SK-N-SH treated with all-trans-retinoic acid at 6 μM for 48 hours (cell line): ENCODE measurements around the gene ZCCHC17.

ENCODE experiments used
- ATAC-seq: fragments of 200-7000 bp; cut with Tn5 transposase; 3 replicates; pipeline ENCODE4 v1.9.1; 2020; ENCODE audit warnings: mild to moderate bottlenecking, moderate library complexity
- ARNTL ChIP-seq: fragments of 450-650 bp; formaldehyde crosslinking; IDR thresholded peaks from 2 replicates; pipeline ENCODE4 v1.5.0; 2020; ENCODE audit warnings: low read depth, mild to moderate bottlenecking, moderate library complexity, borderline replicate concordance
- BACH2 ChIP-seq: fragments of 250-450 bp; sonication (Bioruptor Pico); IDR thresholded peaks from 2 replicates; pipeline ENCODE4 v1.9.0; 2021; ENCODE audit warnings: mild to moderate bottlenecking, borderline replicate concordance
- CSDC2 ChIP-seq: fragments of 250-450 bp; sonication (Bioruptor Pico); IDR thresholded peaks from 2 replicates; pipeline ENCODE4 v1.5.0; 2020; ENCODE audit warnings: mild to moderate bottlenecking, moderate library complexity
- ESRRG ChIP-seq: fragments of 250-450 bp; sonication (Bioruptor Pico); IDR thresholded peaks from 2 replicates; pipeline ENCODE4 v1.6.1; 2021; ENCODE audit warnings: mild to moderate bottlenecking
- ISL1 ChIP-seq: fragments of 250-450 bp; sonication (Bioruptor Pico); IDR thresholded peaks from 2 replicates; pipeline ENCODE4 v2.1.2; 2022; ENCODE audit warnings: mild to moderate bottlenecking, moderate library complexity
- PPARA ChIP-seq: fragments of 250-450 bp; sonication (Bioruptor Pico); IDR thresholded peaks from 2 replicates; pipeline ENCODE4 v1.5.0; 2020; ENCODE audit warnings: mild to moderate bottlenecking, borderline replicate concordance
- RARB ChIP-seq: fragments of 250-450 bp; sonication (Bioruptor Pico); IDR thresholded peaks from 2 replicates; pipeline ENCODE4 v1.8.0; 2021; ENCODE audit warnings: mild to moderate bottlenecking, moderate library complexity
- SNAI2 ChIP-seq: fragments of 250-450 bp; sonication (Bioruptor Pico); IDR thresholded peaks from 2 replicates; pipeline ENCODE4 v1.5.0; 2020; ENCODE audit warnings: mild to moderate bottlenecking, moderate library complexity
- TCF4 ChIP-seq: fragments of 250-450 bp; sonication (Bioruptor Pico); IDR thresholded peaks from 2 replicates; pipeline ENCODE4 v1.8.0; 2021; ENCODE audit warnings: mild to moderate bottlenecking, moderate library complexity, borderline replicate concordance
- ZC3H10 ChIP-seq: fragments of 250-450 bp; sonication (Bioruptor Pico); IDR thresholded peaks from 2 replicates; pipeline ENCODE4 v1.5.1; 2021; ENCODE audit warnings: mild to moderate bottlenecking, moderate library complexity
- ZFP30 ChIP-seq: fragments of 450-650 bp; formaldehyde crosslinking; IDR thresholded peaks from 2 replicates; pipeline ENCODE4 v1.5.0; 2022; ENCODE audit warnings: mild to moderate bottlenecking, moderate library complexity
- ZNF565 ChIP-seq: fragments of 450-650 bp; formaldehyde crosslinking; conservative IDR thresholded peaks from 2 replicates; pipeline ENCODE4 v1.5.0; 2020; ENCODE audit warnings: low read depth, mild to moderate bottlenecking, moderate library complexity
- ZNF8 ChIP-seq: fragments of 450-650 bp; formaldehyde crosslinking; IDR thresholded peaks from 2 replicates; pipeline ENCODE4 v1.5.0; 2020; ENCODE audit warnings: mild to moderate bottlenecking, moderate library complexity
- TF ChIP-seq, protein P1 (sequence below): fragments of 250-450 bp; sonication (Bioruptor Pico); IDR thresholded peaks from 2 replicates; pipeline ENCODE4 v1.5.1; 2020; ENCODE audit warnings: low read depth, mild to moderate bottlenecking, moderate library complexity
- TF ChIP-seq, protein P2 (sequence below): fragments of 250-450 bp; sonication (Bioruptor Pico); IDR thresholded peaks from 2 replicates; pipeline ENCODE4 v1.5.0; 2020; ENCODE audit warnings: mild to moderate bottlenecking, moderate library complexity
- TF ChIP-seq, protein P3 (sequence below): fragments of 250-450 bp; sonication (Bioruptor Pico); IDR thresholded peaks from 2 replicates; pipeline ENCODE4 v1.5.1; 2021; ENCODE audit warnings: mild to moderate bottlenecking, moderate library complexity
- TF ChIP-seq, protein P4 (sequence below): fragments of 250-450 bp; sonication (Bioruptor Pico); IDR thresholded peaks from 2 replicates; pipeline ENCODE4 v1.8.0; 2021; ENCODE audit warnings: low read depth, mild to moderate bottlenecking, moderate library complexity, borderline replicate concordance
- TF ChIP-seq, protein P5 (sequence below): fragments of 250-450 bp; sonication (Bioruptor Pico); IDR thresholded peaks from 2 replicates; pipeline ENCODE4 v1.8.0; 2020; ENCODE audit warnings: mild to moderate bottlenecking, moderate library complexity, borderline replicate concordance

Gene ZCCHC17

DNA sequence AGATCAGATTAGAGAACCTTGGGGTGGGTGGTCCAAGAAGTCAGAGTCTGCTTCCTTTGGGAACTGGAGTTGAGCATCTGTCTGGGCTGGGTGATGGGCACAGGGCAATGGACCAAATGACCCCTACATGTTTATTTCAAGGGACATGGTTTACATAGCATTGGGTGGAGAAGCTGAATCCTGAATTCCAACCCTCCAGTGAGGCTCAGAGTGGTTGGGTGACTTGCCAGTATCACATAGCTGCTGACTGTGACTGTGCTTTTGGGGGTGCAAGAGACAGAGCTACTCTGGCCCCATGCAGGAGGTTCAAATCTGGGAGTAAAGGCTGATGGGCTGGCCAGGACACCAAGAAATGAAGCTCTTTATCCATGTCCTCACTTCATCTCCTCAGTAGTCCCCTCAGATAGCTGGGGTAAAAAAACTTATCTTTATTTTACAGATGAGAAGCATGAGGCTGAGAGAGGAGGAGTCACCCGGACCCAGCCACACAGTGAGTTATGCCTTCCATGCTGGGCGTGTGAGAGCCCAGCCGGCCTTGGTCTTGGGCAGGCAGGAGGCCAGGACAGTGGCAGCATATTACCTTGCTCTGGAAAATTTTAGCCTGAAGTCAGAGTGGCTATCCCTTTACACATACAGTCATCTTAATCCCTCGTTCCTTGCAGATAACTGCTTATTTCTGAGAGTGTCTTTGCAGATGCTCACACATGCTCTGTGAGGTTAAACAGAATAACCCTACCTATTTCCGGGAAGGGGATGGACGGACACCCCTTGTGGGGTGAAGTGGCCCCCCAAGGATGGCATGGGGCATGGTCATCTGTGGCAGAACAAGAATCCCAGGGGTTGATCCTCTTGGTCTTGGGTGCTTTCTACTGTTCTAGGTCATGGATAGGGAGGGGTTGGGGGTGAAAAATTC, 113.4 kb downstream of the ZCCHC17 start (continued):
- TF ChIP-seq ZNF565 (no peak), ISL1 (CRISPR knock-in tag) (no peak)

DNA sequence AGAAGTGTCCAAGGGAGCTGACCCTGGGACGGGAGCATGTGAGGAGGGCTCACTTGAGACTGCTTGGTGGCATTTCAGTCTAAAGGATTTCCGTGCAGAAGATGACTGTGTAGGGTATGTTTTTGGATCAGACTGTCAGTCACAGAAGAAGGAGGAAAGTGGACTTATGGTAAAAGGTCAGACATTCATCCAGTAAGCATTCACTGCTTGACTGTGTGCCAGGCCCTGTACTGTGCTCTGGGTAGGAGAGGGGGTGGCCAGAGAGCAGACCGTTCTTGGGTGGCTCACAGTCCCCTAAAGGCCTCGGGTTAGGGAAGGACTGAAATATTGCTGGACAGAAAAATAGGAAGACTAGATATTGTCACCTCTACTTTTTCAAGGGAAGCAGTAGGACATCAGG, 114.0 kb downstream of the ZCCHC17 start:
- TF ChIP-seq PPARA, result no peak
- TF ChIP-seq ARNTL (CRISPR knock-in tag), result no peak
- TF ChIP-seq, protein P1, sequence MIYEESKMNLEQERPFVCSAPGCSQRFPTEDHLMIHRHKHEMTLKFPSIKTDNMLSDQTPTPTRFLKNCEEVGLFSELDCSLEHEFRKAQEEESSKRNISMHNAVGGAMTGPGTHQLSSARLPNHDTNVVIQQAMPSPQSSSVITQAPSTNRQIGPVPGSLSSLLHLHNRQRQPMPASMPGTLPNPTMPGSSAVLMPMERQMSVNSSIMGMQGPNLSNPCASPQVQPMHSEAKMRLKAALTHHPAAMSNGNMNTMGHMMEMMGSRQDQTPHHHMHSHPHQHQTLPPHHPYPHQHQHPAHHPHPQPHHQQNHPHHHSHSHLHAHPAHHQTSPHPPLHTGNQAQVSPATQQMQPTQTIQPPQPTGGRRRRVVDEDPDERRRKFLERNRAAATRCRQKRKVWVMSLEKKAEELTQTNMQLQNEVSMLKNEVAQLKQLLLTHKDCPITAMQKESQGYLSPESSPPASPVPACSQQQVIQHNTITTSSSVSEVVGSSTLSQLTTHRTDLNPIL (CRISPR knock-in tag), result no peak
- TF ChIP-seq, protein P2, sequence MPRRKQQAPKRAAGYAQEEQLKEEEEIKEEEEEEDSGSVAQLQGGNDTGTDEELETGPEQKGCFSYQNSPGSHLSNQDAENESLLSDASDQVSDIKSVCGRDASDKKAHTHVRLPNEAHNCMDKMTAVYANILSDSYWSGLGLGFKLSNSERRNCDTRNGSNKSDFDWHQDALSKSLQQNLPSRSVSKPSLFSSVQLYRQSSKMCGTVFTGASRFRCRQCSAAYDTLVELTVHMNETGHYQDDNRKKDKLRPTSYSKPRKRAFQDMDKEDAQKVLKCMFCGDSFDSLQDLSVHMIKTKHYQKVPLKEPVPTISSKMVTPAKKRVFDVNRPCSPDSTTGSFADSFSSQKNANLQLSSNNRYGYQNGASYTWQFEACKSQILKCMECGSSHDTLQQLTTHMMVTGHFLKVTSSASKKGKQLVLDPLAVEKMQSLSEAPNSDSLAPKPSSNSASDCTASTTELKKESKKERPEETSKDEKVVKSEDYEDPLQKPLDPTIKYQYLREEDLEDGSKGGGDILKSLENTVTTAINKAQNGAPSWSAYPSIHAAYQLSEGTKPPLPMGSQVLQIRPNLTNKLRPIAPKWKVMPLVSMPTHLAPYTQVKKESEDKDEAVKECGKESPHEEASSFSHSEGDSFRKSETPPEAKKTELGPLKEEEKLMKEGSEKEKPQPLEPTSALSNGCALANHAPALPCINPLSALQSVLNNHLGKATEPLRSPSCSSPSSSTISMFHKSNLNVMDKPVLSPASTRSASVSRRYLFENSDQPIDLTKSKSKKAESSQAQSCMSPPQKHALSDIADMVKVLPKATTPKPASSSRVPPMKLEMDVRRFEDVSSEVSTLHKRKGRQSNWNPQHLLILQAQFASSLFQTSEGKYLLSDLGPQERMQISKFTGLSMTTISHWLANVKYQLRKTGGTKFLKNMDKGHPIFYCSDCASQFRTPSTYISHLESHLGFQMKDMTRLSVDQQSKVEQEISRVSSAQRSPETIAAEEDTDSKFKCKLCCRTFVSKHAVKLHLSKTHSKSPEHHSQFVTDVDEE (CRISPR knock-in tag), result no peak
- TF ChIP-seq, protein P3, sequence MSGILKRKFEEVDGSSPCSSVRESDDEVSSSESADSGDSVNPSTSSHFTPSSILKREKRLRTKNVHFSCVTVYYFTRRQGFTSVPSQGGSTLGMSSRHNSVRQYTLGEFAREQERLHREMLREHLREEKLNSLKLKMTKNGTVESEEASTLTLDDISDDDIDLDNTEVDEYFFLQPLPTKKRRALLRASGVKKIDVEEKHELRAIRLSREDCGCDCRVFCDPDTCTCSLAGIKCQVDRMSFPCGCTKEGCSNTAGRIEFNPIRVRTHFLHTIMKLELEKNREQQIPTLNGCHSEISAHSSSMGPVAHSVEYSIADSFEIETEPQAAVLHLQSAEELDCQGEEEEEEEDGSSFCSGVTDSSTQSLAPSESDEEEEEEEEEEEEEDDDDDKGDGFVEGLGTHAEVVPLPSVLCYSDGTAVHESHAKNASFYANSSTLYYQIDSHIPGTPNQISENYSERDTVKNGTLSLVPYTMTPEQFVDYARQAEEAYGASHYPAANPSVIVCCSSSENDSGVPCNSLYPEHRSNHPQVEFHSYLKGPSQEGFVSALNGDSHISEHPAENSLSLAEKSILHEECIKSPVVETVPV (CRISPR knock-in tag), result no peak
- no peak for TF ChIP-seq ZNF8 (CRISPR knock-in tag)
- TF ChIP-seq ZFP30 (CRISPR knock-in tag), result no peak
- TF ChIP-seq, protein P4, sequence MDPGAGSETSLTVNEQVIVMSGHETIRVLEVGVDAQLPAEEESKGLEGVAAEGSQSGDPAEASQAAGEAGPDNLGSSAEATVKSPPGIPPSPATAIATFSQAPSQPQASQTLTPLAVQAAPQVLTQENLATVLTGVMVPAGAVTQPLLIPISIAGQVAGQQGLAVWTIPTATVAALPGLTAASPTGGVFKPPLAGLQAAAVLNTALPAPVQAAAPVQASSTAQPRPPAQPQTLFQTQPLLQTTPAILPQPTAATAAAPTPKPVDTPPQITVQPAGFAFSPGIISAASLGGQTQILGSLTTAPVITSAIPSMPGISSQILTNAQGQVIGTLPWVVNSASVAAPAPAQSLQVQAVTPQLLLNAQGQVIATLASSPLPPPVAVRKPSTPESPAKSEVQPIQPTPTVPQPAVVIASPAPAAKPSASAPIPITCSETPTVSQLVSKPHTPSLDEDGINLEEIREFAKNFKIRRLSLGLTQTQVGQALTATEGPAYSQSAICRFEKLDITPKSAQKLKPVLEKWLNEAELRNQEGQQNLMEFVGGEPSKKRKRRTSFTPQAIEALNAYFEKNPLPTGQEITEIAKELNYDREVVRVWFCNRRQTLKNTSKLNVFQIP, result no peak
- no peak for ATAC-seq

DNA sequence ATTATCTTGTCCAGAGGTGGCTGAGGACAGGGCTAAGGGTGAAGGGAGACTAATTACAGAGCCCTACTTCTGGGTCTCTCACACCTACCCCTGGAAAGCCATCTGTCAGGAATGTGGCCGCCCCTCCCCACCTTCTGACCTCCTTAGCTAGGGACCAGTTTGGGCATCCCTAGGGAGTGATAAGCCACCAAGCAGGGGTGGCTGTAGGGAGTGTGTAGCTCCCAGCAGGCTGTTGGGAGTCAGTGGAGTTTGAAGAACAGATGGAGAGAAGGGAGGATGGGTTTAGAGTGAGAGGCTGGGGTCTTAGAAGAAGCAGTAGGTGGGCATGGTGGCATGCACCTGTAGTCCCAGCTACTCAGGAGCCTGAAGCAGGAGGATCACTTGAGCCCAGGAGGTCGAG, 115.4 kb downstream of the ZCCHC17 start:
- TF ChIP-seq, protein P4, result no peak
- TF ChIP-seq ESRRG (no peak), SNAI2 (CRISPR knock-in tag) (no peak), ZNF565 (no peak)
- no peak for ATAC-seq

DNA sequence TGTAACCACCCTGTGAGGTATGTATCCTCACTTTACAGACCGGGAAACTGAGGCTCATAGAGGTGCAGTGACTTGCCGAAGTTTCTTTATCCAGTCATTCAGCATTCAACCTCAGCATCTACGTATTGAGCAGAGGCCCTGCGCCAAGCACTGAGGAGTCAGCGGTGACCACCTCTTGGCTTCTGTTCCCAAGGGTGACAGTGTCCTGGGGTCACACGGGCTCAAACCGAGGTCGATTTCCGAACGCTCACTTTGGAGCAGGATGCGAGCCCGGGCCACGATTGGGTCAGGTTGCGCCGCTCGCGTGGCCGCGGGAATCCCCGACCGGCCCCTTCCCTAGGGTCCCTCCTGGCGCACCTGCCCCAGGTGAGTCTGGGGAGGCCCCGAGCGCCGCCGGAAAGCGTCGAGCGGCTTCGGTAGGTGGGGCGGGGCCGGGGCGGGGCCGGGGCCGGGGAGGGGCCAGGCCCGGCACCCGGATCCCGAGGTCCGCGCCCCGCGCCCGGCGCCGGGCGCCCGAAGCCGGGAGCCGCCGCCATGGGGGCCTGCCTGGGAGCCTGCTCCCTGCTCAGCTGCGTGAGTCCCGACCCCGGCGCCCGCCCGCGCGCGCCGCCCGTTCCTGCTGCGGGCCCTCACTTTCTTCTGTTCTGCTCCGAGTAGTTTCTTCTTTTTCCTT, 116.0 kb downstream of the ZCCHC17 start, which contains the start of gene SERINC2:
TSS of gene SERINC2 (plus strand) at position 482 of the 673 bp plus-strand sequence. CDS start at position 535, 53 bp downstream.
- TF ChIP-seq ZNF565 (no peak), TCF4 (CRISPR knock-in tag) (no peak), ZFP30 (CRISPR knock-in tag) (no peak), ZC3H10 (CRISPR knock-in tag) (no peak), CSDC2 (CRISPR knock-in tag) (no peak), BACH2 (CRISPR knock-in tag) (no peak), SNAI2 (CRISPR knock-in tag) (no peak), ARNTL (CRISPR knock-in tag) (no peak), RARB (no peak)
- TF ChIP-seq, protein P4, result no peak
- TF ChIP-seq, protein P5, sequence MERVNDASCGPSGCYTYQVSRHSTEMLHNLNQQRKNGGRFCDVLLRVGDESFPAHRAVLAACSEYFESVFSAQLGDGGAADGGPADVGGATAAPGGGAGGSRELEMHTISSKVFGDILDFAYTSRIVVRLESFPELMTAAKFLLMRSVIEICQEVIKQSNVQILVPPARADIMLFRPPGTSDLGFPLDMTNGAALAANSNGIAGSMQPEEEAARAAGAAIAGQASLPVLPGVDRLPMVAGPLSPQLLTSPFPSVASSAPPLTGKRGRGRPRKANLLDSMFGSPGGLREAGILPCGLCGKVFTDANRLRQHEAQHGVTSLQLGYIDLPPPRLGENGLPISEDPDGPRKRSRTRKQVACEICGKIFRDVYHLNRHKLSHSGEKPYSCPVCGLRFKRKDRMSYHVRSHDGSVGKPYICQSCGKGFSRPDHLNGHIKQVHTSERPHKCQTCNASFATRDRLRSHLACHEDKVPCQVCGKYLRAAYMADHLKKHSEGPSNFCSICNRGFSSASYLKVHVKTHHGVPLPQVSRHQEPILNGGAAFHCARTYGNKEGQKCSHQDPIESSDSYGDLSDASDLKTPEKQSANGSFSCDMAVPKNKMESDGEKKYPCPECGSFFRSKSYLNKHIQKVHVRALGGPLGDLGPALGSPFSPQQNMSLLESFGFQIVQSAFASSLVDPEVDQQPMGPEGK (CRISPR knock-in tag), result no peak
- ATAC-seq, result peak; percentile 50
